Neuronal stem cell (in vitro differentiated cells): ENCODE results near the gene JAKMIP1.

Source experiments
- DNase-seq: peaks from one replicate; pipeline ENCODE4 v3.0.0-alpha.2; 2013; ENCODE audit warnings: low spot score
- H2AFZ ChIP-seq: one replicate; pipeline ENCODE4 v1.6.1; 2013; ENCODE audit warnings: mild to moderate bottlenecking, low read length, inconsistent platforms
- H2AK5ac ChIP-seq: 2 replicates; pipeline ENCODE4 v1.6.1; 2013; ENCODE audit warnings: low read depth, mild to moderate bottlenecking, inconsistent platforms, low read length, moderate library complexity, mixed read lengths
- H2BK120ac ChIP-seq: 2 replicates; pipeline ENCODE4 v1.6.1; 2013; ENCODE audit warnings: low read depth, mild to moderate bottlenecking, inconsistent platforms, low read length, moderate library complexity, mixed read lengths
- H2BK12ac ChIP-seq: one replicate; pipeline ENCODE4 v1.6.1; 2013; ENCODE audit warnings: low read length, inconsistent platforms
- H2BK15ac ChIP-seq: 2 replicates; pipeline ENCODE4 v1.6.1; 2013; ENCODE audit warnings: mild to moderate bottlenecking, low read length, inconsistent platforms, mixed read lengths
- H2BK5ac ChIP-seq: one replicate; pipeline ENCODE4 v1.6.1; 2013; ENCODE audit warnings: inconsistent platforms, mild to moderate bottlenecking, low read length, moderate library complexity
- H3K14ac ChIP-seq: one replicate; pipeline ENCODE4 v1.6.1; 2013; ENCODE audit warnings: low read length, inconsistent platforms
- H3K18ac ChIP-seq: 2 replicates; pipeline ENCODE4 v1.6.1; 2013; ENCODE audit warnings: low read length, inconsistent platforms
- H3K23ac ChIP-seq: 2 replicates; pipeline ENCODE4 v1.6.1; 2013; ENCODE audit warnings: low read depth, mild to moderate bottlenecking, mixed read lengths, low read length, inconsistent platforms; ENCODE audit not compliant: poor library complexity
- H3K27ac ChIP-seq: replicated peaks from 3 replicates; pipeline ENCODE4 v1.5.1; 2013; ENCODE audit warnings: low read length, inconsistent platforms
- H3K27me3 ChIP-seq, 3 experiments: 2 replicates each; pipeline ENCODE4 v1.6.1; 2013; ENCODE audit warnings: low read length in 3 of 3, mild to moderate bottlenecking in 2 of 3, inconsistent platforms in 1 of 3, low read depth in 1 of 3, mixed read lengths in 1 of 3, moderate library complexity in 1 of 3; ENCODE audit not compliant: control insufficient read depth in 3 of 3, insufficient read depth in 3 of 3
- H3K36me3 ChIP-seq, 2 donors: replicated peaks in 1 of 2; 2 replicates each; pipeline ENCODE4 v1.6.1; 2013; ENCODE audit warnings: low read length in 2 of 2; ENCODE audit not compliant: control insufficient read depth in 2 of 2, insufficient read depth in 2 of 2
- H3K4ac ChIP-seq: 2 replicates; pipeline ENCODE4 v1.6.1; 2013; ENCODE audit warnings: inconsistent platforms, mild to moderate bottlenecking, low read length, moderate library complexity
- H3K4me1 ChIP-seq, 2 donors: 1 replicate in 1 of 2; 2 replicates in 1 of 2; pipeline ENCODE4 v1.6.1; 2013; ENCODE audit warnings: low read length in 2 of 2, low read depth in 1 of 2; ENCODE audit not compliant: control insufficient read depth in 2 of 2, insufficient read depth in 1 of 2
- H3K4me2 ChIP-seq: one replicate; pipeline ENCODE4 v1.6.1; 2013; ENCODE audit warnings: mild to moderate bottlenecking, low read length, inconsistent platforms; ENCODE audit not compliant: insufficient read depth, poor library complexity, severe bottlenecking
- H3K4me3 ChIP-seq, 2 donors: 2 replicates each; pipeline ENCODE4 v1.5.1; 2013; ENCODE audit warnings: low read length in 2 of 2, mild to moderate bottlenecking in 2 of 2, inconsistent platforms in 1 of 2, moderate library complexity in 1 of 2
- H3K79me1 ChIP-seq: one replicate; pipeline ENCODE4 v1.6.1; 2013; ENCODE audit warnings: low read depth, mild to moderate bottlenecking, inconsistent platforms, low read length, moderate library complexity
- H3K9ac ChIP-seq: one replicate; pipeline ENCODE4 v1.6.1; 2013; ENCODE audit warnings: mild to moderate bottlenecking, low read depth, low read length, inconsistent platforms; ENCODE audit not compliant: poor library complexity
- H3K9me3 ChIP-seq, 2 donors: replicated peaks in 1 of 2; 2 replicates each; pipeline versions ENCODE3 to v1.6.1; 2013; ENCODE audit warnings: low read length in 2 of 2, mild to moderate bottlenecking in 2 of 2, inconsistent platforms in 1 of 2, low read depth in 1 of 2, mixed read lengths in 1 of 2, moderate library complexity in 1 of 2; ENCODE audit not compliant: control insufficient read depth in 2 of 2, insufficient read depth in 1 of 2
- H4K8ac ChIP-seq: one replicate; pipeline ENCODE4 v1.6.1; 2013; ENCODE audit warnings: low read depth, mild to moderate bottlenecking, inconsistent platforms, low read length, moderate library complexity
- H4K91ac ChIP-seq: one replicate; pipeline ENCODE4 v1.6.1; 2013; ENCODE audit warnings: low read length, low read depth, mild to moderate bottlenecking, inconsistent platforms; ENCODE audit not compliant: poor library complexity
- WGBS, 2 donors: extraction: QIAGEN DNeasy Blood & Tissue Kit; methylation state at CpG; one replicate each; pipeline ENCODE4 v1.1.7; 2013; ENCODE audit warnings: missing lambda C conversion rate in 2 of 2, mixed read lengths in 1 of 2; ENCODE audit not compliant: insufficient read length in 2 of 2, insufficient replicate concordance in 1 of 2; ENCODE audit errors: extremely low coverage in 2 of 2; 5-methylcytosine and 5-hydroxymethylcytosine counted together

Gene JAKMIP1

GRCh38 chr4:6062133-6062532 lies 138.2 kb downstream of the JAKMIP1 start:
- peak overlapping the region; percentile 41 for H2BK5ac ChIP-seq
- H3K9ac ChIP-seq, result no peak overlapping the region
- no peaks in the 10 kb centered on the region for H3K4me1 ChIP-seq
- H2BK12ac ChIP-seq, result no peak overlapping the region
- H3K27ac ChIP-seq, result no peak overlapping the region
- no peak overlapping the region for H3K14ac ChIP-seq
- H2AFZ ChIP-seq, result no peak overlapping the region
- no CpG with 5 or more reads among the region's 12 CpGs for WGBS, 2 donors
- no peak overlapping the region for H2BK120ac ChIP-seq
- peaks cover 0 to 8% of the 10 kb centered on the region in 2 donors for H3K36me3 ChIP-seq
- no peak overlapping the region for H4K8ac ChIP-seq
- no peak overlapping the region for H3K4ac ChIP-seq
- H3K4me2 ChIP-seq, result no peak overlapping the region
- H2AK5ac ChIP-seq, result no peak overlapping the region
- no peak overlapping the region for H3K23ac ChIP-seq
- peaks cover 23 to 24% of the 10 kb centered on the region in 2 donors for H3K9me3 ChIP-seq
- no peak overlapping the region for H2BK15ac ChIP-seq
- H3K4me3 ChIP-seq, result no peak overlapping the region
- H4K91ac ChIP-seq, result no peak overlapping the region
- H3K79me1 ChIP-seq, result no peaks in the 10 kb centered on the region
- no peak for DNase-seq
- H3K18ac ChIP-seq, result no peak overlapping the region
- peaks cover 0 to 3% (median 0%) of the 10 kb centered on the region in 3 experiments for H3K27me3 ChIP-seq

DNA sequence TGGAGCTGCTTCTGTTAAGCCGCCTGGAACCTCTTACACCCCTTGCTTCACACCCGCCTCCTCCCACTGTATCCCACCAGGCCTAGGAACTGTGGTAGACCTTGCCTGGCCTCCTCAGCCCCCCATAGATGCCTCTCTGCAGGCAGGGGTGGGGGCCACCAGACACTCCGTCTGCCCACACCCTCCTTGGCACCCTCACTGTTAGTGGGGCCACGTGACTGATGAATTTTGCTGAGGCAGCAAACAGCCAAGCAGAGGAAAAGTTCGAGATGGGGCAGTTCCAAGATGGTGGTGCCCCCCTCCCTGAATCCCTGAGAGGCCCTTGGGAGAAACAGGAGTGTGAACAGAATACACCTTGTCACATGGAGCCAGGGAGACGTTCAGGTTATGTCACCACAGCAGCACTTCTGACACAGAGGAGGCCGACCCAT lies 141.0 kb downstream of the JAKMIP1 start:
- Histone ChIP-seq H2AFZ (no peak overlapping the region), H3K79me1 (no peaks in the 10 kb centered on the region), H3K4ac (no peak overlapping the region), H3K23ac (no peak overlapping the region), H4K8ac (no peak overlapping the region), H3K4me3 (no peak overlapping the region), H3K27ac (no peak overlapping the region), H2AK5ac (no peak overlapping the region), H2BK15ac (no peak overlapping the region), H3K9me3 (peaks cover 23 to 26% of the 10 kb centered on the region in 2 donors), H2BK5ac (no peak overlapping the region), H2BK12ac (no peak overlapping the region), H3K4me2 (no peak overlapping the region), H3K14ac (no peak overlapping the region), H4K91ac (no peak overlapping the region), H3K18ac (no peak overlapping the region), H3K9ac (no peak overlapping the region), H3K27me3 (no peaks in the 10 kb centered on the region), H3K4me1 (no peaks in the 10 kb centered on the region), H2BK120ac (no peak overlapping the region), H3K36me3 (peaks cover 0 to 8% of the 10 kb centered on the region in 2 donors)
- DNase-seq, result no peak
- WGBS, 2 donors, result no CpG with 5 or more reads among the region's 7 CpGs

DNA sequence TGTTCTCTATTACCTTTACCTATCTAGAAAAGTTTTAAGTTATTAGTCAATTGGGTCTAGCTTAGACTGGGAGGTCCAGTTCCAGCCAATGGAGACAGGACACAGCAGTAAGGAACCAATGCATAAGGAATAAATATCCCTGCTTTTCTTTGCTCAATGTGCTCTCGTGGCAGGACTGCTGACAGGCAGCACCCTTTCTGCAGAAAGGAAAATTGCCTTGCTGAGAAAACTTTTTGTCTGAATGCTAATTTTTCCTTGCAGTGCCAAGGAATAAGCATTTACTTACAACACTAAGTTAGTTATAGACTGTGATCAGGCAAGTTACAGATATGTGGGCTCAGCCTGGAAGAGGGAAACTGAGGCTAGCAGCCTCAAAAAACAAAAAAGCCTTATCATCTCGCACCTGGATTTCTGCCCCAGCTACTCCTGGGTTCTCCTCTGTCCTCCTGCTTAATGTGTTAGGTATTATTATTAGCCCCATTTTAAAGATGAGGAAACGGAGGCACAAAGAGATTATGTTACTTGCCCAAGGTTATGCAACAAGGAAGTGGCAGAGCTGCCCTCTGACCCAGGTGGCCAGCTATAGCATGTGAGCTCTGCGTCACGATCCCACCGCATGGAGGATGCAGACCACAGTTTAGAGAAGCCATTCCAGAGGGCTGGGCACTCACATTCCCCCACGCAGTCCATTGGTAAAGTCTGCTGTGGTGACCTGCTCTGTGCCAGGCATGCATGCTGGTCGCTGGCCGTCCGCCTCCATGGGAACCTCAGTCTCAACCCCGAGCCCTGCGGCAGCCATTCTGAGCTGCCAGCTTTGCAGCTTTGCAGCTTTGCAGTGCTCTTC lies 141.6 kb downstream of the JAKMIP1 start:
- Histone ChIP-seq H3K4ac (no peak overlapping the region), H3K4me3 (peak overlapping the region in 1 of 2 donors; percentile 16), H3K36me3 (peaks cover 0 to 8% of the 10 kb centered on the region in 2 donors), H3K27ac (no peak overlapping the region), H3K9ac (no peak overlapping the region), H3K9me3 (peaks cover 23 to 26% of the 10 kb centered on the region in 2 donors), H3K79me1 (no peaks in the 10 kb centered on the region), H3K23ac (no peak overlapping the region), H3K18ac (no peak overlapping the region), H4K91ac (no peak overlapping the region), H4K8ac (no peak overlapping the region), H2AFZ (no peak overlapping the region), H3K14ac (no peak overlapping the region), H2BK120ac (no peak overlapping the region), H2AK5ac (no peak overlapping the region), H2BK12ac (no peak overlapping the region), H3K27me3 (peaks cover 0 to 5% (median 0%) of the 10 kb centered on the region in 3 experiments), H2BK5ac (no peak overlapping the region), H3K4me1 (no peaks in the 10 kb centered on the region), H3K4me2 (no peak overlapping the region), H2BK15ac (no peak overlapping the region)
- no peak for DNase-seq
- WGBS, 2 donors, result no CpG with 5 or more reads among the region's 12 CpGs

DNA sequence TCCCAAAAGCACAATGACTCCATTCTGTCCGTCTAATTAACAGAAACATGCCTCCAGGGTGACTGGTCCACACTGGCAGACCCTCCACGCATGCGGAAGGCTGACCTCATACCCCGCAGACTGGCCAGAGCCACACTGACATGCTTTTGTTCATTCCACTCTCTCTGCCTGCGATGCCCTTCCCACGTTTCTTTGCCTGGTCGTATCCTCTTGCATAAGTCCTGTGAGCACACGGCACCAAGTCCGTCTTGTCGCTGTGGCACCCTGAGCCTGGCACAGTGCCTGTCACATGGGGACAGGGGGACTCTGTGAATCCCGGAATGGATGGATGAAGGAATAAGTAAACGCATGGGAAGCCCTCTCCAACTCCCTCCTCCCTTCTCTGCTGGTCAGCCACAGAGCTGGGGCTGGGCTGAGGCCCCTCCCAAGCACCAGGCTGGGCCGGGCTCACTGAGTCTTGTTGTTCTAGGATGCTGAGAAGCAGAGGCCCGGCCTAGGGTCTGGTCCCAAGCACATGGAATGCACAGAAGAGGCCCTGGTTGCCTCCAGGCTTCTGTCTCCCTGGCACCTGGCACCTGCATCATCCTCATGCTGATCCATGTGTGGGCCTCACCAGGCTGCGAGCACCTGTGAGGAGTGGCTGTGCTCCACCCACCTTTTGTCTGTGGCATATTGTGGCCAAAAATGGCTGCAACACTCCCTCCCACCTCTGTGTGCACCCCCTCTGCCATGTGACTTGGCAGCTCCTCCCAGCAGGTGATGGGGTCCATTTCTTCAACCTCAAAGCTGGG lies 143.2 kb downstream of the JAKMIP1 start:
- H2BK15ac ChIP-seq, result no peak overlapping the region
- H4K91ac ChIP-seq, result no peak overlapping the region
- no peak overlapping the region for H3K23ac ChIP-seq
- peaks cover 0 to 15% (median 0%) of the 10 kb centered on the region in 3 experiments for H3K27me3 ChIP-seq
- H3K9me3 ChIP-seq, result peaks cover 23 to 26% of the 10 kb centered on the region in 2 donors
- peak overlapping the region; percentile 19 for H3K4ac ChIP-seq
- H2AFZ ChIP-seq, result no peak overlapping the region
- no peak overlapping the region for H2BK12ac ChIP-seq
- H3K36me3 ChIP-seq, result peaks cover 0 to 8% of the 10 kb centered on the region in 2 donors
- no peak overlapping the region for H4K8ac ChIP-seq
- H3K9ac ChIP-seq, result no peak overlapping the region
- no peak overlapping the region for H2BK120ac ChIP-seq
- H3K4me2 ChIP-seq, result no peak overlapping the region
- peak overlapping the region; percentile 61 for H3K18ac ChIP-seq
- no peak for DNase-seq
- H3K4me1 ChIP-seq, result no peaks in the 10 kb centered on the region
- no peaks in the 10 kb centered on the region for H3K79me1 ChIP-seq
- H2AK5ac ChIP-seq, result no peak overlapping the region
- H3K14ac ChIP-seq, result no peak overlapping the region
- no peak overlapping the region for H3K4me3 ChIP-seq
- H3K27ac ChIP-seq, result no peak overlapping the region
- no peak overlapping the region for H2BK5ac ChIP-seq
- WGBS, 2 donors, result no CpG with 5 or more reads among the region's 15 CpGs
